GM21528 (cell line): ENCODE measurements around the gene PDE6A.

Experiments used
- ATAC-seq: cut with Tn5 transposase; IDR thresholded peaks from one replicate; pipeline ENCODE4 v1.9.1; 2021; ENCODE audit warnings: mild to moderate bottlenecking, moderate library complexity; ENCODE audit not compliant: unreplicated experiment, low FRiP score

PDE6A gene

DNA sequence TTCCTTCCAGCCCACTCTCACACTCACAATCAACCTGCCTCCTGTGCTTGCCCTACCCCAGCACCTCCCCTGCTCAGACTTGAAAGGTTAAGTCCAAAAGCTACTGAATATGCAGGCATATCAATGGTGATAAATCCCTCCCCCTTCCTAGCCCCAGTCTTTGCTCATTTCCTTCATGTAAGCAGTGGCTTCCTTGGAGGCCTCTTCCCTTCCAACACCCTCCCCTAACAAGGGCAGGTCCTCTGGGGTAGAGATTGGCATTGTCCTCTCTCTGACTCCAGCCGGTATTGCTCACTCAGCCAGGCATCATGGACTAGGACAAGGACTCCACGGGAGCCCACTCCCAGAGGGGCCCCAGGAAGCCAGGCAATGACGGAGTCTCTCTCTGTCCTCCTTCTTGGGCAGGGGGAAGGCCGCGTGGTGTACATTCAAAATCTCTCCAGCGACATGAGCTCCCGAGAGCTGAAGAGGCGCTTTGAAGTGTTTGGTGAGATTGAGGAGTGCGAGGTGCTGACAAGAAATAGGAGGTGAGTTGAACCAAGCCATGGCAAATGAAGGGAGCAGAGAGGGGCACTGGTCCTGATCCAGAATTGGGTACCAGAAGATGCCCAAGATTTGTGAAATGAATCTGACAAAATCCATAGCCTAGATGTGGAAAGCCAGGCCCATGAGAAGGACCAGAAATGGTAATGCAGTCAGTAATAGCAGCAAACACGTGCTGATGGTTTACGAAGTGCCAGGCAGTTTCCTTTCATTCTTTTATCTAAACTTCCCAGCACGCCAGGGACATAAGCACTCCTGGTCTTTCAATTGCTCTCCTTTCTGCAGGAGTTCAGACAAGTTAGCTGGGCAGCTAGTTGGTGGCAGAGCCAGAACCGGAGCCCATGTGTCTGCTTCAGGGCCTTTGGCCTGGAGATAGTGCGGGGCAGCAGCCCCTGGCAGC is 102.5 kb downstream of the PDE6A start:
- ATAC-seq: no peak

- ATAC-seq: no peak
Observed at GRCh38 chr5:149840226-149840825, 104.3 kb downstream of the PDE6A start.

GRCh38 chr5:149839761-149840160 is 104.8 kb downstream of the PDE6A start:
- ATAC-seq: no peak

DNA sequence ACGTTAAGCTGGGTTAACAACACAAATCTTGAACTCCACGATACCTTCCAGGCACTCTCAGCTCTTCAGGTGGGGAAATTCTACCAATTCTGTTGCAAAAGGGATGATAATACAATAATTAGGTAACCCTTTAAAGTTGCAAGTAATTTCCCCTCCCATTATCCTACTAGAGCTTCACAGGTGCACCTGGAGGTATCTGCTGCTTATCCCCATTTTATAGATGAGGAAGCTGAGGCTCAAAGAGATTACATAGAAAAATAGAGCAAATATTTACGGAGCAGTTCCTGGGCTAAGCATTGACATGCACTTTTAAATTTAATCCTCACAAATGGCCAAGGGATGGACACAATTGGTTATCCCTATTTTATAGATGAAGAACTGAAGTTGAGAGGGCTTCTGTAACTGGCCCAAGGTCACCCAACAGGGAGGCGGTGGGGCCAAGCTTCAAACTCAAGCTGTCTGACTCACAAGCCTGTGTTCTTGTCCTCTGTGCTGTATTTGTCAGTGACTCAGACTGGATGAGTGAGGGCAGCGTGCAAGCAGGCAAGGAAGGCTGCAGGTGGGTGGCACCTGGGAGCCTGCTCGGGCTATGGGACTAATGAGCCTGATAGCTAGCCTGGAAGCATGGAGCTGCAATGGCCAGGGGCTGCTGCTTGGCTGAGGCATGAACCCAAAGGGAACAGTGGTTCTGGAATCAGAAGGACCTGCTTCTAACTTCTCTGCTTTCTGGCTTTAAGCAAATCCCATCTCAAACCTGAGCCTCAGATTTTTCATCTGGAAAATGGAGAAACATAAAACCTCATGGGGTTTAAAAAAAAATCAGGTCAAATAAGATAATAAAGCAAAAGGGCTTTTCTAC is 105.5 kb downstream of the PDE6A start:
- no peak for ATAC-seq

- no peak for ATAC-seq
Observed at GRCh38 chr5:149837680-149838269, 106.8 kb downstream of the PDE6A start.

DNA sequence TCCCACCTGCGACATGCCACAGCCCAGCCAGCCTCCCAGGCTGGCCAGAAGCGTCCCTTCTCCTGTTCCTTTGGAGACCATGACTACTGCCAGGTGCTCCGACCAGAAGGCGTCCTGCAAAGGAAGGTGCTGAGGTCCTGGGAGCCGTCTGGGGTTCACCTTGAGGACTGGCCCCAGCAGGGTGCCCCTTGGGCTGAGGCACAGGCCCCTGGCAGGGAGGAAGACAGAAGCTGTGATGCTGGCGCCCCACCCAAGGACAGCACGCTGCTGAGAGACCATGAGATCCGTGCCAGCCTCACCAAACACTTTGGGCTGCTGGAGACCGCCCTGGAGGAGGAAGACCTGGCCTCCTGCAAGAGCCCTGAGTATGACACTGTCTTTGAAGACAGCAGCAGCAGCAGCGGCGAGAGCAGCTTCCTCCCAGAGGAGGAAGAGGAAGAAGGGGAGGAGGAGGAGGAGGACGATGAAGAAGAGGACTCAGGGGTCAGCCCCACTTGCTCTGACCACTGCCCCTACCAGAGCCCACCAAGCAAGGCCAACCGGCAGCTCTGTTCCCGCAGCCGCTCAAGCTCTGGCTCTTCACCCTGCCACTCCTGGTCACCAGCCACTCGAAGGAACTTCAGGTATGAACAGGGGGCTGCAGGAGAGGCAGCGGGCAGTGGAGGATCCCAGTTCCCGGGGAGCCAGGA is 108.0 kb downstream of the PDE6A start:
- no peak for ATAC-seq

- ATAC-seq: no peak
Observed at GRCh38 chr5:149834246-149834855, 110.2 kb downstream of the PDE6A start.

DNA sequence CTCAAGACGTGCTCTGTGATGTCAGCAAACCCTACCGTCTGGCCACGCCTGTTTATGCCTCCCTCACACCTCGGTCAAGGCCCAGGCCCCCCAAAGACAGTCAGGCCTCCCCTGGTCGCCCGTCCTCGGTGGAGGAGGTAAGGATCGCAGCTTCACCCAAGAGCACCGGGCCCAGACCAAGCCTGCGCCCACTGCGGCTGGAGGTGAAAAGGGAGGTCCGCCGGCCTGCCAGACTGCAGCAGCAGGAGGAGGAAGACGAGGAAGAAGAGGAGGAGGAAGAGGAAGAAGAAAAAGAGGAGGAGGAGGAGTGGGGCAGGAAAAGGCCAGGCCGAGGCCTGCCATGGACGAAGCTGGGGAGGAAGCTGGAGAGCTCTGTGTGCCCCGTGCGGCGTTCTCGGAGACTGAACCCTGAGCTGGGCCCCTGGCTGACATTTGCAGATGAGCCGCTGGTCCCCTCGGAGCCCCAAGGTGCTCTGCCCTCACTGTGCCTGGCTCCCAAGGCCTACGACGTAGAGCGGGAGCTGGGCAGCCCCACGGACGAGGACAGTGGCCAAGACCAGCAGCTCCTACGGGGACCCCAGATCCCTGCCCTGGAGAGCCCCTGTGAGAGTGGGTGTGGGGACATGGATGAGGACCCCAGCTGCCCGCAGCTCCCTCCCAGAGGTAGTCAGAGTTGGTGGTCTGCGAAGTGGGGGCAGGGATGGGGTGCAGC is 111.3 kb downstream of the PDE6A start:
- no peak for ATAC-seq

DNA sequence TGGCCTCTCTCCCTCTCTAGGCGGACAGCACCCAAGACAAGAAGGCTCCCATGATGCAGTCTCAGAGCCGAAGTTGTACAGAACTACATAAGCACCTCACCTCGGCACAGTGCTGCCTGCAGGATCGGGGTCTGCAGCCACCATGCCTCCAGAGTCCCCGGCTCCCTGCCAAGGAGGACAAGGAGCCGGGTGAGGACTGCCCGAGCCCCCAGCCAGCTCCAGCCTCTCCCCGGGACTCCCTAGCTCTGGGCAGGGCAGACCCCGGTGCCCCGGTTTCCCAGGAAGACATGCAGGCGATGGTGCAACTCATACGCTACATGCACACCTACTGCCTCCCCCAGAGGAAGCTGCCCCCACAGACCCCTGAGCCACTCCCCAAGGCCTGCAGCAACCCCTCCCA is 112.0 kb downstream of the PDE6A start:
- no peak for ATAC-seq

- ATAC-seq: no peak
Observed at GRCh38 chr5:149831492-149831891, 113.1 kb downstream of the PDE6A start.

DNA sequence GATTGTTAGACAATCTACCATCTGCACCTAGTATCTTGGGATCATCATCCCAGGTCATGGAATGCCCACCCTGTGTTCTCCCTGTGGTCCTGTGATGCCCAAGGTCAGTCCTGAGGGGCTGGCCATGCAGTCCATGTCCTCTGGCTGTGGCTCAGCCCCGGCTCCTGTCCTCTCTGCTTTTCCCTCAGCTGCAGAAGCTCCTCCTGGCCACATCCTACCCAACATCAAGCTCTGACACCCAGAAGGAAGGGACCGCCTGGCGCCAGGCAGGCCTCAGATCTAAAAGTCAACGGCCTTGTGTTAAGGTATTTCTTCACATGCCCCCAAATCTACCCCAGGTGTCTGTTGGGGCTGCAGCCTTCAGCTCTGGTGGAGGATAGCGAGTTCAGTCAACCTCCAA is 114.0 kb downstream of the PDE6A start:
- no peak for ATAC-seq

GRCh38 chr5:149829954-149830353 is 114.6 kb downstream of the PDE6A start:
- ATAC-seq: no peak

DNA sequence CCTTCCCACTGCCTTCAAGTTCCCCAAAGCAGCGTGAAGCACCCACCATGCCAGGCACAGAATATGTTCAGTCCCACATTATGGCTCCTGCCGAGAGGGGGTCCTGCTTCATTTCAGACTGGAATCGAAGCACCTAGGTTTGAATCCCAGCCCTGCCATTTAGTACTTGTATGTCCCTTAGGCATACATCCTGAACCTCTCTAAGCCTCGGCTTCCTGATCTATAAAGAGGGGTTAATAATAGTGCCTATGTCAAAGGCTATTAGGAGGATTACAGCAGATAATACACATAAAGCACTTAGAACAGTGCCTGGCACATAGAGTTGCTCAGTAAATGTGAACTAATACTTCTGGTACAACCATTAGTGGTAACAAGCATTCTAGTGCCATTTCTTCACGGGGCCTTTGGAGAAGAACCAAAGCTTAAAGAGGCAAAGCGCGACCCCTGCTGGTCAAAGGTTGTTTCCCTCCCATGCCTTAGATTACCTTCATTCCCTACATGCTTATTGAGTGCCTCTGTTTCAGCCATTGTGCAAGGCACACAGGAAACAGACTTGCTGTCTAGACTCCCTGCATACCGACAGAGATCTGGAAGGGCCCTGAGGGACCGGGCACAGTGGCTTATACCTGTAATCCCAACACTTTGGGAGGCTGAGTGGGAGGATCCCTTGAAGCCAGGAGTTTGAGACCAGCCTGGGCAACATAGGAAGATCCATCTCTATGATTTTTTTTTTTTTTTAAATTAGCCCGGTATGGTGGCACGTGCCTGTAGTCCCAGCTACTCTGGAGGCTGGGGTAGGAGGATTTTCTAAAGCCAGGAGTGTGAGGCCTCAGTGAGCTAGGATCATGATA is 116.2 kb downstream of the PDE6A start:
- ATAC-seq: peak; percentile 57

DNA sequence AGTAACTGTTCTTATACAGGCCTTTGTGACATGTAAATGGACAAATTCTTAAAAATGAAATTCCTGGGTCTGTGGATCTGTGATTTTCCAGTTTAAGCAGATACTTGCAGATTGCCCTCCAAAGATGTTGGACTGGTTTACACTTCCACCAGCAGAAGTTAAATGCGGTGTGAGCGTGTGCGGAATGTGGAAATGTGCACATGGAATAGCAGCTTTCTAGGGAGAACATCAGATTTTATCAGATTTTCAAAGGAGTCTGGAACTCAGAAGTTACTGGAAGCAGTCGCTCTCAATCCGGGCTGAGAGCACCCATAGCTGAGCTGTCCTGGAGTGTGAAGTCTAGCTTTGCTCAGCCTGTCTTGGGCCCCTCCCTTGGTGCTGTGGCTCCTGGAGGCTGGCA is 117.0 kb downstream of the PDE6A start:
- no peak for ATAC-seq

DNA sequence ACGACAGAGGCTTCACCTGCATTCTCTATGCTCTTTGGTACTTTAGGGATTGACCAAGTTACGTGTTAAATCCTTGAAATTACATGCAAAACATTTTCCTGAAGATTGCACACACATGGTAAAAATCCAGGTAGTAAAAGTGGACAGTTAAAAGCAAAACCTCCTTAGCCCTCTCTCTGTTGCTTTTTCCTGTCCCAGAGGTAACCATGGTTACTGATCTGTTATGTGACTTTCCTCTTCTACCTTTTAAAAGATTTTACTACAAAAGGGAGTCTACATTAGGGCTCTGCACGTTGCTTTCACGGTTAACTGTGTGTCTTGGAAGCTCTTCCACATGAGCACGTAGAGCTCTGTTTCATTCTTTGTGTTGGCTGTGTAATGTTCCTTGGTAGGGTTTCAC is 117.5 kb downstream of the PDE6A start:
- ATAC-seq: no peak

- ATAC-seq: no peak
Observed at GRCh38 chr5:149826574-149826973, 118.0 kb downstream of the PDE6A start.

GRCh38 chr5:149824846-149825245 is 119.7 kb downstream of the PDE6A start:
- no peak for ATAC-seq

DNA sequence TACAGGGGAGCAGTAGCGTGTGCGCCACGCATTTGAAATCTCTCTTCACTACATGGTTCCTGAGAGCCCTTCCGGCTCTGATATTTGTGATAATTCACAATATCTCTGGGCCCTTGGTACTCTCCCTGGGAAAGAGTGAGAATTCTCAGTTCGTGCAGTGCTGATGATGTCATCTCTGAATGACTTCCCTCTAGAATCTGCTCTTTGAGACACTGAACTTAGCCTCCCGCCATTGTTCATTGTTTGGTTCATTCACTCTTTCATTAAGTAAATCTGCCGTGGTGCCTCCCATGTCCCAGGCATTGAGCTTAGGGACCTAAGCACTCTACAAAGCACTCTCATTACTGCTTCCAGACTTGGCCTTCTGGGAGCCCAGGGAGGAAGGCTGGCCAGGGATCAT is 120.5 kb downstream of the PDE6A start:
- no peak for ATAC-seq
